ACHN (cell line): ENCODE data around the gene PRPF8.
"Not testable (repeated sequence)": the region's sequence is repeated elsewhere in the genome, so short reads cannot be mapped to it uniquely, and the experiment has no call there.

Source experiments
- DNase-seq: peaks from one replicate; pipeline ENCODE4 v3.0.0-alpha.2; 2015
- in situ Hi-C: cut with HindIII; loops from 2 replicates; pipeline ENCODE4 v1.10.0; 2017; ENCODE audit warnings: low sequenced_read_pairs, low pct_ligation_motif_present, low pct_unique_long_range_greater_than_20kb

PRPF8 gene

GRCh38 chr17:1718362-1719165, 33.9 kb upstream of the PRPF8 start:
- in situ Hi-C loops, result no loop called here
- no peak for DNase-seq

- DNase-seq, result peak; percentile 99
- in situ Hi-C loops, result no loop called here
Observed at GRCh38 chr17:1716912-1717695, 32.4 kb upstream of the PRPF8 start.

GRCh38 chr17:1716076-1716911, 31.6 kb upstream of the PRPF8 start:
- DNase-seq, result peak; percentile 100
- in situ Hi-C loops, result no loop called here

GRCh38 chr17:1715803-1716075, 31.1 kb upstream of the PRPF8 start:
- in situ Hi-C loops, result no loop called here
- no peak for DNase-seq

- in situ Hi-C loops, result no loop called here
- DNase-seq, result peak; percentile 89
Observed at GRCh38 chr17:1714980-1715802, 30.5 kb upstream of the PRPF8 start.

GRCh38 chr17:1714427-1714979, 29.8 kb upstream of the PRPF8 start:
- peak; percentile 99 for DNase-seq
- in situ Hi-C loops, result no loop called here

GRCh38 chr17:1713878-1714426, 29.3 kb upstream of the PRPF8 start:
- in situ Hi-C loops, result no loop called here
- DNase-seq, result peak; percentile 82

- in situ Hi-C loops, result no loop called here
- no peak for DNase-seq
Observed at GRCh38 chr17:1713160-1713877, 28.7 kb upstream of the PRPF8 start.

GRCh38 chr17:1712271-1712670, 27.6 kb upstream of the PRPF8 start:
- no peak for DNase-seq
- in situ Hi-C loops, result no loop called here

GRCh38 chr17:1711804-1712203, 27.1 kb upstream of the PRPF8 start:
- DNase-seq, result no peak
- in situ Hi-C loops, result no loop called here

- in situ Hi-C loops, result no loop called here
- DNase-seq, result no peak
Observed at GRCh38 chr17:1710807-1711553, 26.3 kb upstream of the PRPF8 start.

- DNase-seq, result peak; percentile 79
- in situ Hi-C loops, result no loop called here
Observed at GRCh38 chr17:1709971-1710806, 25.5 kb upstream of the PRPF8 start, which contains the start of gene TLCD2. TLCD2 (minus strand) TSS chr17:1710377; CDS start chr17:1710242, 135 bp downstream.

- no peak for DNase-seq
- in situ Hi-C loops, result no loop called here
Observed at GRCh38 chr17:1709403-1709951, 24.8 kb upstream of the PRPF8 start.

- DNase-seq, in situ Hi-C loops: not testable (repeated sequence)
Observed at GRCh38 chr17:1708791-1709346, 24.2 kb upstream of the PRPF8 start.

- no peak for DNase-seq
- in situ Hi-C loops, result no loop called here
Observed at GRCh38 chr17:1707107-1707506, 22.4 kb upstream of the PRPF8 start.
